Activated T-cell treated with anti-CD3 and anti-CD28 coated beads, Interleukin-2, amount 50 U/mL, for 72 hours (primary cell): ENCODE data around the gene MAN2C1. TPM values are rescaled to one million over a fixed set of nuclear protein-coding genes. Genes with fewer than 3 reads are reported as not detected.
A peak's percentile ranks its signal among the peaks of the same experiment; 100 is the strongest.

Experiments used
- ATAC-seq, 2 donors: fragments of 150-1000 bp; cut with Tn5 transposase; replicated peaks in 1 of 2; 2 replicates each; pipeline ENCODE4 v1.10.0; 2021; ENCODE audit warnings: moderate library complexity in 2 of 2, mild to moderate bottlenecking in 1 of 2
- DNase-seq, 2 donors: peaks; one replicate each; pipeline ENCODE4 v3.0.0; 2021 to 2022; ENCODE audit warnings: mixed read lengths in 1 of 2
- H3K27ac Mint-ChIP-seq: one replicate; pipeline ENCODE4 v1.8.0; 2022; ENCODE audit warnings: mild to moderate bottlenecking, moderate library complexity, mixed read lengths
- H3K27me3 Mint-ChIP-seq: one replicate; pipeline ENCODE4 v1.8.0; 2022; ENCODE audit warnings: low read depth, mixed read lengths
- H3K36me3 Mint-ChIP-seq, 2 donors: one replicate each; pipeline ENCODE4 v1.8.0; 2022; ENCODE audit warnings: mixed read lengths in 2 of 2, mild to moderate bottlenecking in 1 of 2; ENCODE audit not compliant: insufficient read depth in 2 of 2
- H3K4me1 Mint-ChIP-seq: one replicate; pipeline ENCODE4 v1.8.0; 2022; ENCODE audit warnings: low read depth, mixed read lengths
- H3K4me3 Mint-ChIP-seq, 2 donors: one replicate each; pipeline ENCODE4 v1.8.0; 2022; ENCODE audit warnings: mild to moderate bottlenecking in 2 of 2, mixed read lengths in 2 of 2, moderate library complexity in 2 of 2
- H3K9me3 Mint-ChIP-seq, 2 donors: one replicate each; pipeline ENCODE4 v1.8.0; 2022; ENCODE audit warnings: mixed read lengths in 2 of 2
- total RNA-seq, 2 donors: library from RNA; stranded (reverse); gene quantifications; one replicate each; pipeline ENCODE4 v1.2.3, GENCODE V29; 2022

Gene MAN2C1
- total RNA-seq, 2 donors from 2014 or later, result 106 to 120 TPM

GRCh38 chr15:75307778-75308390, 60.5 kb downstream of the MAN2C1 start:
- Mint-ChIP-seq H3K4me1 (peaks cover 8% of the 10 kb centered on the region), H3K27ac (no peak overlapping the region), H3K36me3 (no peaks in the 10 kb centered on the region), H3K9me3 (no peaks in the 10 kb centered on the region), H3K4me3 (no peak overlapping the region), H3K27me3 (peaks cover 34% of the 10 kb centered on the region)
- ATAC-seq (peak; percentile 51 to 55), DNase-seq (peak; percentile 17 to 30)

GRCh38 chr15:75306188-75306587, 62.2 kb downstream of the MAN2C1 start:
- no peaks in the 10 kb centered on the region for H3K9me3 Mint-ChIP-seq
- H3K4me3 Mint-ChIP-seq, result no peak overlapping the region
- H3K27me3 Mint-ChIP-seq, result peaks cover 34% of the 10 kb centered on the region
- no peaks in the 10 kb centered on the region for H3K36me3 Mint-ChIP-seq
- ATAC-seq (no peak), DNase-seq (no peak)
- no peak overlapping the region for H3K27ac Mint-ChIP-seq
- H3K4me1 Mint-ChIP-seq, result no peaks in the 10 kb centered on the region

Other genes starting within 250 kb of the MAN2C1 start
- 10 to 100 TPM; 16.5 to 22.0 TPM for gene C15orf39, start 166.7 kb downstream of the MAN2C1 start, total RNA-seq
- gene GOLGA6C, start 110.3 kb downstream of the MAN2C1 start, total RNA-seq, result under 1 TPM in 1 of 2 donors, not detected in 1; 0.34 TPM
- gene GOLGA6D, start 85.8 kb downstream of the MAN2C1 start, total RNA-seq, result under 1 TPM in 1 of 2 donors, not detected in 1; 0.55 TPM
- 10 to 100 TPM; 50.6 to 61.1 TPM for gene COMMD4, start 32.5 kb downstream of the MAN2C1 start, total RNA-seq
- 10 to 100 TPM in 1 of 2 donors, 1 to 10 TPM in 1; 5.8 to 11.0 TPM for gene NEIL1, start 21.6 kb downstream of the MAN2C1 start, total RNA-seq
- gene SIN3A, start 83.1 kb upstream of the MAN2C1 start, total RNA-seq, result 10 to 100 TPM; 93.1 to 96.4 TPM
- 10 to 100 TPM; 20.3 to 26.1 TPM for gene PTPN9, start 210.7 kb upstream of the MAN2C1 start, total RNA-seq